ENCODE results near the gene MUC5B. TPM values are rescaled to one million over a fixed set of nuclear protein-coding genes. Genes with fewer than 3 reads are reported as not detected.
"Not testable (repeated sequence)": the region's sequence is repeated elsewhere in the genome, so short reads cannot be mapped to it uniquely, and the experiment has no call there.

MUC5B gene
- total RNA-seq, 1 donor, result not detected

GRCh38 chr11:1181853-1182535 is 40.9 kb upstream of the MUC5B start:
- no peak for DNase-seq (ENCODE audit: low read depth)
- no peak overlapping the region for H3K4me3 ChIP-seq (ENCODE audit: low read depth, low read length)
- no peak for TF ChIP-seq CTCF (IDR thresholded peaks at IDR 0.05; ENCODE audit: insufficient read depth, low read depth, low read length)

- DNase-seq (ENCODE audit: low read depth); H3K4me3 ChIP-seq (ENCODE audit: low read depth, low read length): not testable (repeated sequence)
Measured at GRCh38 chr11:1184139-1184538, 38.7 kb upstream of the MUC5B start.

- H3K4me3 ChIP-seq (ENCODE audit: low read depth, low read length); DNase-seq (ENCODE audit: low read depth): not testable (repeated sequence)
Measured at GRCh38 chr11:1188451-1189130, 34.3 kb upstream of the MUC5B start.

GRCh38 chr11:1189816-1190215 is 33.0 kb upstream of the MUC5B start:
- H3K4me3 ChIP-seq (ENCODE audit: low read depth, low read length); DNase-seq (ENCODE audit: low read depth): not testable (repeated sequence)

- H3K4me3 ChIP-seq (ENCODE audit: low read depth, low read length); DNase-seq (ENCODE audit: low read depth): not testable (repeated sequence)
Measured at GRCh38 chr11:1191786-1192470, 30.9 kb upstream of the MUC5B start.

- H3K4me3 ChIP-seq (ENCODE audit: low read depth, low read length), result no peak overlapping the region
- TF ChIP-seq CTCF (IDR thresholded peaks at IDR 0.05; ENCODE audit: insufficient read depth, low read depth, low read length), result no peak
- DNase-seq (ENCODE audit: low read depth), result no peak
Measured at GRCh38 chr11:1192741-1193325, 30.0 kb upstream of the MUC5B start.

- no peak for TF ChIP-seq CTCF (IDR thresholded peaks at IDR 0.05; ENCODE audit: insufficient read depth, low read depth, low read length)
- H3K4me3 ChIP-seq (ENCODE audit: low read depth, low read length), result no peak overlapping the region
- DNase-seq (ENCODE audit: low read depth), result no peak
Measured at GRCh38 chr11:1193326-1194230, 29.3 kb upstream of the MUC5B start.

GRCh38 chr11:1194231-1194976 is 28.5 kb upstream of the MUC5B start:
- no peak for DNase-seq (ENCODE audit: low read depth)
- H3K4me3 ChIP-seq (ENCODE audit: low read depth, low read length), result no peak overlapping the region
- TF ChIP-seq CTCF (IDR thresholded peaks at IDR 0.05; ENCODE audit: insufficient read depth, low read depth, low read length), result no peak
